GM11168 (cell line): ENCODE data around the gene FERMT3.

Experiments used
- in situ Hi-C: fragments of 300-500 bp; cut with MboI; formaldehyde crosslinking; loops from one replicate; pipeline ENCODE4 v1.12.0; 2022; ENCODE audit warnings: low sequenced_read_pairs; ENCODE audit not compliant: unreplicated experiment

Gene FERMT3

GRCh38 chr11:64218628-64219353, 12.3 kb downstream of the FERMT3 start:
- in situ Hi-C loops: no loop called here

GRCh38 chr11:64219354-64219684, 12.8 kb downstream of the FERMT3 start:
- in situ Hi-C loops: no loop called here

- in situ Hi-C loops: no loop called here
These were observed 13.2 kb downstream of the FERMT3 start for GRCh38 chr11:64219755-64220154.

GRCh38 chr11:64220271-64220670, 13.8 kb downstream of the FERMT3 start:
- in situ Hi-C loops: no loop called here

GRCh38 chr11:64220798-64221197, 14.3 kb downstream of the FERMT3 start:
- in situ Hi-C loops: no loop called here

- in situ Hi-C loops: no loop called here
These were observed 16.1 kb downstream of the FERMT3 start for GRCh38 chr11:64222651-64223000.

- in situ Hi-C loops: no loop called here
These were observed 16.6 kb downstream of the FERMT3 start for GRCh38 chr11:64223001-64223651.

- in situ Hi-C loops: no loop called here
These were observed 17.8 kb downstream of the FERMT3 start for GRCh38 chr11:64224151-64224890.

- in situ Hi-C loops: no loop called here
These were observed 18.5 kb downstream of the FERMT3 start for GRCh38 chr11:64224891-64225607.

- in situ Hi-C loops: no loop called here
These were observed 19.3 kb downstream of the FERMT3 start, which contains the start of the genes NUDT22 and TRPT1 for GRCh38 chr11:64225608-64226506. NUDT22 (plus strand) TSS chr11:64226274; CDS start chr11:64226653, 379 bp downstream. TRPT1 (minus strand) TSS chr11:64226186; CDS start chr11:64225860, 326 bp downstream.

GRCh38 chr11:64226507-64227051, 20.1 kb downstream of the FERMT3 start:
- in situ Hi-C loops: no loop called here

- in situ Hi-C loops: no loop called here
These were observed 21.0 kb downstream of the FERMT3 start for GRCh38 chr11:64227405-64227956.

GRCh38 chr11:64229090-64229743, 22.7 kb downstream of the FERMT3 start:
- in situ Hi-C loops: no loop called here

- in situ Hi-C loops: no loop called here
These were observed 23.2 kb downstream of the FERMT3 start for GRCh38 chr11:64229744-64230170.

GRCh38 chr11:64230171-64230984, 23.9 kb downstream of the FERMT3 start, which contains the start of gene DNAJC4:
DNAJC4 (plus strand) TSS chr11:64230548; CDS start chr11:64230855, 307 bp downstream.
- in situ Hi-C loops: no loop called here

- in situ Hi-C loops: no loop called here
These were observed 24.5 kb downstream of the FERMT3 start for GRCh38 chr11:64230985-64231365.

- in situ Hi-C loops: no loop called here
These were observed 25.0 kb downstream of the FERMT3 start for GRCh38 chr11:64231546-64231945.
